Measurements from ENCODE around the gene ROR1.

GRCh38 chr1:64173336-64173940, 399.6 kb downstream of the ROR1 start:
- no peak for TF ChIP-seq EZH2 (IDR thresholded peaks at IDR 0.05; ENCODE audit: low read depth)
- TF ChIP-seq CTCF (conservative IDR thresholded peaks at IDR 0.05): no peak
